ENCODE data around the gene MGLL.

Gene MGLL

GRCh38 chr3:127789990-127790881, 32.1 kb downstream of the MGLL start:
- Histone ChIP-seq H3K27ac (ENCODE audit: low read depth, low read length) (no peak overlapping the region), H3K27me3 (ENCODE audit: insufficient read depth, low read length) (no peaks in the 10 kb centered on the region), H2AFZ (ENCODE audit: low read length, unreplicated experiment) (no peak overlapping the region), H3K36me3 (ENCODE audit: insufficient read depth, low read length) (peaks cover 8% of the 10 kb centered on the region; the same call in 1 of the 2 replicates), H3K4me3 (ENCODE audit: low read depth, low read length) (no peak overlapping the region), H3K4me1 (ENCODE audit: control insufficient read depth, insufficient read depth, low read length, unreplicated experiment) (peaks cover 48% of the 10 kb centered on the region), H3K79me2 (ENCODE audit: control insufficient read depth, insufficient read depth, low read length, unreplicated experiment) (no peaks in the 10 kb centered on the region)

GRCh38 chr3:127789051-127789450, 33.3 kb downstream of the MGLL start:
- Histone ChIP-seq H3K27me3 (ENCODE audit: insufficient read depth, low read length) (no peaks in the 10 kb centered on the region), H3K27ac (ENCODE audit: low read depth, low read length) (no peak overlapping the region), H3K36me3 (ENCODE audit: insufficient read depth, low read length) (no peaks in the 10 kb centered on the region), H3K4me1 (ENCODE audit: control insufficient read depth, insufficient read depth, low read length, unreplicated experiment) (peaks cover 47% of the 10 kb centered on the region), H3K79me2 (ENCODE audit: control insufficient read depth, insufficient read depth, low read length, unreplicated experiment) (no peaks in the 10 kb centered on the region), H3K4me3 (ENCODE audit: low read depth, low read length) (no peak overlapping the region), H2AFZ (ENCODE audit: low read length, unreplicated experiment) (no peak overlapping the region)

GRCh38 chr3:127788451-127788909, 33.8 kb downstream of the MGLL start:
- H3K36me3 ChIP-seq (ENCODE audit: insufficient read depth, low read length): no peaks in the 10 kb centered on the region
- H3K4me3 ChIP-seq (ENCODE audit: low read depth, low read length): no peak overlapping the region
- peaks cover 2% of the 10 kb centered on the region for H3K79me2 ChIP-seq (ENCODE audit: control insufficient read depth, insufficient read depth, low read length, unreplicated experiment)
- peaks cover 42% of the 10 kb centered on the region for H3K4me1 ChIP-seq (ENCODE audit: control insufficient read depth, insufficient read depth, low read length, unreplicated experiment)
- H3K27ac ChIP-seq (ENCODE audit: low read depth, low read length): no peak overlapping the region
- H3K27me3 ChIP-seq (ENCODE audit: insufficient read depth, low read length): no peaks in the 10 kb centered on the region
- H2AFZ ChIP-seq (ENCODE audit: low read length, unreplicated experiment): no peak overlapping the region

GRCh38 chr3:127787571-127788365, 34.5 kb downstream of the MGLL start:
- H3K27ac ChIP-seq (ENCODE audit: low read depth, low read length): no peak overlapping the region
- no peaks in the 10 kb centered on the region for H3K27me3 ChIP-seq (ENCODE audit: insufficient read depth, low read length)
- H2AFZ ChIP-seq (ENCODE audit: low read length, unreplicated experiment): no peak overlapping the region
- peaks cover 34% of the 10 kb centered on the region for H3K4me1 ChIP-seq (ENCODE audit: control insufficient read depth, insufficient read depth, low read length, unreplicated experiment)
- no peaks in the 10 kb centered on the region for H3K36me3 ChIP-seq (ENCODE audit: insufficient read depth, low read length)
- peaks cover 2% of the 10 kb centered on the region for H3K79me2 ChIP-seq (ENCODE audit: control insufficient read depth, insufficient read depth, low read length, unreplicated experiment)
- H3K4me3 ChIP-seq (ENCODE audit: low read depth, low read length): no peak overlapping the region

GRCh38 chr3:127787071-127787490, 35.2 kb downstream of the MGLL start:
- Histone ChIP-seq H3K79me2 (ENCODE audit: control insufficient read depth, insufficient read depth, low read length, unreplicated experiment) (peaks cover 2% of the 10 kb centered on the region), H3K36me3 (ENCODE audit: insufficient read depth, low read length) (no peaks in the 10 kb centered on the region), H2AFZ (ENCODE audit: low read length, unreplicated experiment) (no peak overlapping the region), H3K27ac (ENCODE audit: low read depth, low read length) (no peak overlapping the region), H3K27me3 (ENCODE audit: insufficient read depth, low read length) (no peaks in the 10 kb centered on the region), H3K4me1 (ENCODE audit: control insufficient read depth, insufficient read depth, low read length, unreplicated experiment) (peaks cover 31% of the 10 kb centered on the region), H3K4me3 (ENCODE audit: low read depth, low read length) (no peak overlapping the region)

GRCh38 chr3:127786353-127787070, 35.8 kb downstream of the MGLL start:
- H3K27ac ChIP-seq (ENCODE audit: low read depth, low read length): no peak overlapping the region
- no peaks in the 10 kb centered on the region for H3K27me3 ChIP-seq (ENCODE audit: insufficient read depth, low read length)
- H3K4me1 ChIP-seq (ENCODE audit: control insufficient read depth, insufficient read depth, low read length, unreplicated experiment): peaks cover 31% of the 10 kb centered on the region
- no peaks in the 10 kb centered on the region for H3K36me3 ChIP-seq (ENCODE audit: insufficient read depth, low read length)
- no peak overlapping the region for H2AFZ ChIP-seq (ENCODE audit: low read length, unreplicated experiment)
- H3K4me3 ChIP-seq (ENCODE audit: low read depth, low read length): no peak overlapping the region
- H3K79me2 ChIP-seq (ENCODE audit: control insufficient read depth, insufficient read depth, low read length, unreplicated experiment): peaks cover 2% of the 10 kb centered on the region

GRCh38 chr3:127785711-127786265, 36.5 kb downstream of the MGLL start:
- Histone ChIP-seq H3K27ac (ENCODE audit: low read depth, low read length) (no peak overlapping the region), H2AFZ (ENCODE audit: low read length, unreplicated experiment) (no peak overlapping the region), H3K79me2 (ENCODE audit: control insufficient read depth, insufficient read depth, low read length, unreplicated experiment) (peaks cover 2% of the 10 kb centered on the region), H3K4me3 (ENCODE audit: low read depth, low read length) (no peak overlapping the region), H3K4me1 (ENCODE audit: control insufficient read depth, insufficient read depth, low read length, unreplicated experiment) (peaks cover 31% of the 10 kb centered on the region), H3K27me3 (ENCODE audit: insufficient read depth, low read length) (no peaks in the 10 kb centered on the region), H3K36me3 (ENCODE audit: insufficient read depth, low read length) (no peaks in the 10 kb centered on the region)

- no peaks in the 10 kb centered on the region for H3K27me3 ChIP-seq (ENCODE audit: insufficient read depth, low read length)
- peaks cover 36% of the 10 kb centered on the region for H3K4me1 ChIP-seq (ENCODE audit: control insufficient read depth, insufficient read depth, low read length, unreplicated experiment)
- no peaks in the 10 kb centered on the region for H3K36me3 ChIP-seq (ENCODE audit: insufficient read depth, low read length)
- H3K79me2 ChIP-seq (ENCODE audit: control insufficient read depth, insufficient read depth, low read length, unreplicated experiment): peaks cover 2% of the 10 kb centered on the region
- H2AFZ ChIP-seq (ENCODE audit: low read length, unreplicated experiment): no peak overlapping the region
- no peak overlapping the region for H3K27ac ChIP-seq (ENCODE audit: low read depth, low read length)
- no peak overlapping the region for H3K4me3 ChIP-seq (ENCODE audit: low read depth, low read length)
These were observed 37.2 kb downstream of the MGLL start for GRCh38 chr3:127784865-127785710.

- H3K4me3 ChIP-seq (ENCODE audit: low read depth, low read length): no peak overlapping the region
- peaks cover 2% of the 10 kb centered on the region for H3K79me2 ChIP-seq (ENCODE audit: control insufficient read depth, insufficient read depth, low read length, unreplicated experiment)
- peaks cover 39% of the 10 kb centered on the region for H3K4me1 ChIP-seq (ENCODE audit: control insufficient read depth, insufficient read depth, low read length, unreplicated experiment)
- no peak overlapping the region for H3K27ac ChIP-seq (ENCODE audit: low read depth, low read length)
- H2AFZ ChIP-seq (ENCODE audit: low read length, unreplicated experiment): no peak overlapping the region
- no peaks in the 10 kb centered on the region for H3K27me3 ChIP-seq (ENCODE audit: insufficient read depth, low read length)
- H3K36me3 ChIP-seq (ENCODE audit: insufficient read depth, low read length): no peaks in the 10 kb centered on the region
These were observed 38.0 kb downstream of the MGLL start for GRCh38 chr3:127784283-127784682.

Measured in ACC112 (cell line).